H9 (cell line): ENCODE data around the gene NTPCR. TPM values are rescaled to one million over a fixed set of nuclear protein-coding genes. Genes with fewer than 3 reads are reported as not detected.

Source experiments
- DNase-seq: peaks from one replicate; pipeline ENCODE4 v3.0.0-alpha.2; 2017
- H2AFZ ChIP-seq: one replicate; pipeline ENCODE4 v1.6.1; 2013; ENCODE audit warnings: mild to moderate bottlenecking, low read length, control low read depth, moderate library complexity
- H2AK5ac ChIP-seq: 2 replicates; pipeline ENCODE4 v1.6.1; 2013; ENCODE audit warnings: low read length, control low read depth, mixed read lengths; ENCODE audit not compliant: insufficient read length
- H2BK120ac ChIP-seq: one replicate; pipeline ENCODE4 v1.6.1; 2013; ENCODE audit warnings: low read depth, mild to moderate bottlenecking, low read length, control low read depth, inconsistent platforms; ENCODE audit not compliant: poor library complexity, severe bottlenecking
- H2BK12ac ChIP-seq: 2 replicates; pipeline ENCODE4 v1.6.1; 2013; ENCODE audit warnings: low read length, control low read depth, mixed read lengths, low read depth; ENCODE audit not compliant: insufficient read length
- H2BK15ac ChIP-seq: 2 replicates; pipeline ENCODE4 v1.6.1; 2013; ENCODE audit warnings: low read depth, low read length, control low read depth
- H2BK20ac ChIP-seq: one replicate; pipeline ENCODE4 v1.6.1; 2013; ENCODE audit warnings: low read depth, mild to moderate bottlenecking, low read length, control low read depth, inconsistent platforms; ENCODE audit not compliant: poor library complexity, severe bottlenecking
- H2BK5ac ChIP-seq: 2 replicates; pipeline ENCODE4 v1.6.1; 2013; ENCODE audit warnings: low read length, control low read depth, mixed read lengths; ENCODE audit not compliant: insufficient read length
- H3K14ac ChIP-seq: 2 replicates; pipeline ENCODE4 v1.6.1; 2013; ENCODE audit warnings: low read length, control low read depth; ENCODE audit not compliant: insufficient read depth
- H3K18ac ChIP-seq: 2 replicates; pipeline ENCODE4 v1.6.1; 2013; ENCODE audit warnings: low read depth, mild to moderate bottlenecking, mixed read lengths, low read length, control low read depth; ENCODE audit not compliant: insufficient read length
- H3K23ac ChIP-seq: 2 replicates; pipeline ENCODE4 v1.6.1; 2013; ENCODE audit warnings: low read length, control low read depth, mixed read lengths, low read depth; ENCODE audit not compliant: insufficient read length
- H3K23me2 ChIP-seq: 2 replicates; pipeline ENCODE4 v1.6.1; 2013; ENCODE audit warnings: low read depth, mild to moderate bottlenecking, mixed read lengths, low read length, control low read depth; ENCODE audit not compliant: insufficient read length, poor library complexity, severe bottlenecking
- H3K27ac ChIP-seq: 2 replicates; pipeline ENCODE4 v1.5.1; 2013; ENCODE audit warnings: low read length, control low read depth, mixed read lengths, low read depth; ENCODE audit not compliant: insufficient read length
- H3K27me3 ChIP-seq: 2 replicates; pipeline ENCODE4 v1.6.1; 2013; ENCODE audit warnings: low read length, control low read depth, inconsistent platforms; ENCODE audit not compliant: insufficient read depth
- H3K4ac ChIP-seq: 2 replicates; pipeline ENCODE4 v1.6.1; 2013; ENCODE audit warnings: low read depth, mild to moderate bottlenecking, control low read depth, inconsistent platforms, low read length, moderate library complexity
- H3K4me1 ChIP-seq: 2 replicates; pipeline ENCODE4 v1.6.1; 2013; ENCODE audit warnings: low read length, control low read depth, inconsistent platforms; ENCODE audit not compliant: insufficient read depth
- H3K4me2 ChIP-seq: 2 replicates; pipeline ENCODE4 v1.6.1; 2013; ENCODE audit warnings: low read length, control low read depth, mixed read lengths; ENCODE audit not compliant: insufficient read length, insufficient read depth
- H3K56ac ChIP-seq: 2 replicates; pipeline ENCODE4 v1.6.1; 2013; ENCODE audit warnings: low read depth, mild to moderate bottlenecking, mixed read lengths, low read length, control low read depth; ENCODE audit not compliant: insufficient read length
- H3K79me1 ChIP-seq: 2 replicates; pipeline ENCODE4 v1.6.1; 2013; ENCODE audit warnings: low read depth, mild to moderate bottlenecking, moderate library complexity, low read length, control low read depth, inconsistent platforms; ENCODE audit not compliant: insufficient read depth, poor library complexity, severe bottlenecking
- H3K79me2 ChIP-seq: 2 replicates; pipeline ENCODE4 v1.6.1; 2013; ENCODE audit warnings: low read length, control low read depth, inconsistent platforms; ENCODE audit not compliant: insufficient read depth
- H3K9ac ChIP-seq: 2 replicates; pipeline ENCODE4 v1.6.1; 2013; ENCODE audit warnings: low read length, control low read depth, mixed read lengths; ENCODE audit not compliant: insufficient read length; ENCODE audit errors: extremely low read depth
- H3K9me3 ChIP-seq: one replicate; pipeline ENCODE4 v1.6.1; 2013; ENCODE audit warnings: low read depth, low read length, inconsistent platforms; ENCODE audit not compliant: control insufficient read depth
- H3T11ph ChIP-seq: one replicate; pipeline ENCODE4 v1.6.1; 2013; ENCODE audit warnings: mild to moderate bottlenecking, low read length, control low read depth, inconsistent platforms
- H4K20me1 ChIP-seq: one replicate; pipeline ENCODE4 v1.6.1; 2013; ENCODE audit not compliant: control insufficient read depth, insufficient read length, insufficient read depth
- H4K5ac ChIP-seq: 2 replicates; pipeline ENCODE4 v1.6.1; 2013; ENCODE audit warnings: low read depth, mild to moderate bottlenecking, mixed read lengths, low read length, control low read depth; ENCODE audit not compliant: insufficient read length
- H4K8ac ChIP-seq: replicated peaks from 2 replicates; pipeline ENCODE4 v1.6.1; 2013; ENCODE audit warnings: low read length, control low read depth, mixed read lengths, low read depth; ENCODE audit not compliant: insufficient read length
- H4K91ac ChIP-seq: 2 replicates; pipeline ENCODE4 v1.6.1; 2013; ENCODE audit warnings: low read depth, mild to moderate bottlenecking, moderate library complexity, mixed read lengths, low read length, control low read depth; ENCODE audit not compliant: insufficient read length
- H3K27ac Mint-ChIP-seq, 3 experiments: 2 replicates in 2 of 3; 3 replicates in 1 of 3; pipeline ENCODE4 v1.8.0; 2020 to 2021; ENCODE audit warnings: mixed read lengths in 3 of 3, mild to moderate bottlenecking in 1 of 3, moderate library complexity in 1 of 3
- H3K27me3 Mint-ChIP-seq: 2 replicates; pipeline ENCODE4 v1.8.0; 2021; ENCODE audit warnings: low read depth, mild to moderate bottlenecking, moderate library complexity, mixed read lengths
- H3K36me3 Mint-ChIP-seq, 3 experiments: 2 replicates in 2 of 3; 3 replicates in 1 of 3; pipeline ENCODE4 v1.8.0; 2020 to 2021; ENCODE audit warnings: low read depth in 3 of 3, mixed read lengths in 3 of 3; ENCODE audit not compliant: insufficient read depth in 1 of 3
- H3K4me1 Mint-ChIP-seq, 2 experiments: 2 replicates each; pipeline ENCODE4 v1.8.0; 2020; ENCODE audit warnings: mixed read lengths in 2 of 2
- H3K4me3 Mint-ChIP-seq, 2 experiments: 2 replicates in 1 of 2; 3 replicates in 1 of 2; pipeline ENCODE4 v1.8.0; 2020 to 2021; ENCODE audit warnings: mild to moderate bottlenecking in 2 of 2, mixed read lengths in 2 of 2, moderate library complexity in 1 of 2
- H3K9me3 Mint-ChIP-seq, 2 experiments: 2 replicates in 1 of 2; 3 replicates in 1 of 2; pipeline ENCODE4 v1.8.0; 2020; ENCODE audit warnings: mild to moderate bottlenecking in 2 of 2, mixed read lengths in 2 of 2, moderate library complexity in 1 of 2
- WGBS: extraction: QIAGEN DNeasy Blood & Tissue Kit; methylation state at CpG from one replicate; pipeline ENCODE4 v1.1.7; 2013; ENCODE audit warnings: missing lambda C conversion rate, low lambda C conversion rate, mixed read lengths; ENCODE audit not compliant: insufficient read length; ENCODE audit errors: extremely low coverage; 5-methylcytosine and 5-hydroxymethylcytosine counted together
- total RNA-seq: library from RNA; stranded (reverse); gene quantifications from 2 replicates; pipeline ENCODE4 v1.2.1, GENCODE V29; 2021
- TF ChIP-seq, protein P1 (sequence below): fragments of 200-600 bp; sonication (generic); conservative IDR thresholded peaks from 3 replicates; pipeline ENCODE4 v1.8.0; 2021; ENCODE audit warnings: antibody characterized with exemption, mild to moderate bottlenecking

Gene NTPCR
- total RNA-seq, 1 experiment from 2014 or later, result 87.4 TPM

DNA sequence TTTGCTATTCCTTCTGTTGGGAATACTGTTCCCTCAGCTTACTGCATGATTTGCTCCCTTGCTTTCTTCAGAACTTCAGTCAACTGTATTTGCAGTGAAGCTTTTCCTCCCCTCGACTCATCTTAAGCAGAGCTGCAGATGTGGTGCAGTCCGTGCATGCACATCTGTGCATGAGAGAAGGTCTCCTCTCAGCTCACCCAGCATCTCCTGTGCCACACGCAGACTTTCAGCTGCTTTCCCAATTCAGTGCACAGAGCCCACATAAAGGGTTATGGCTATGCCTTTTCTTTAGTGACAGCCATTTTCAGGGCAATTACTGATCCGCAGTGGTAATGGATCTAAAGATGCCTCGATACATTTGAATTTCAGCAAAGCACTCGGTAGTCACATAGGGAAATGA, 13.5 kb upstream of the NTPCR start:
- Histone ChIP-seq H3K4ac (no peak overlapping the region), H2AFZ (no peak overlapping the region), H3K23me2 (no peaks in the 10 kb centered on the region), H3K23ac (no peak overlapping the region), H3K27me3 (no peaks in the 10 kb centered on the region), H2BK20ac (no peak overlapping the region), H3K79me2 (no peaks in the 10 kb centered on the region), H4K5ac (no peak overlapping the region), H2AK5ac (no peak overlapping the region), H3K9ac (no peak overlapping the region), H3K4me1 (no peaks in the 10 kb centered on the region), H4K20me1 (no peaks in the 10 kb centered on the region), H3T11ph (no peak overlapping the region), H4K8ac (no peak overlapping the region), H3K4me2 (no peak overlapping the region), H4K91ac (no peak overlapping the region), H3K18ac (no peak overlapping the region), H3K79me1 (no peaks in the 10 kb centered on the region), H2BK5ac (no peak overlapping the region), H2BK12ac (no peak overlapping the region), H2BK15ac (no peak overlapping the region), H3K14ac (no peak overlapping the region), H2BK120ac (no peak overlapping the region), H3K56ac (no peak overlapping the region), H3K9me3 (no peaks in the 10 kb centered on the region), H3K27ac (no peak overlapping the region)
- Mint-ChIP-seq H3K4me3 (no peak overlapping the region), H3K9me3 (no peaks in the 10 kb centered on the region), H3K36me3 (no peaks in the 10 kb centered on the region), H3K27ac (no peak overlapping the region; a peak in 1 of 7 replicates), H3K27me3 (peaks cover 5% of the 10 kb centered on the region; the same call in 1 of the 2 replicates), H3K4me1 (no peaks in the 10 kb centered on the region)
- TF ChIP-seq, protein P1, sequence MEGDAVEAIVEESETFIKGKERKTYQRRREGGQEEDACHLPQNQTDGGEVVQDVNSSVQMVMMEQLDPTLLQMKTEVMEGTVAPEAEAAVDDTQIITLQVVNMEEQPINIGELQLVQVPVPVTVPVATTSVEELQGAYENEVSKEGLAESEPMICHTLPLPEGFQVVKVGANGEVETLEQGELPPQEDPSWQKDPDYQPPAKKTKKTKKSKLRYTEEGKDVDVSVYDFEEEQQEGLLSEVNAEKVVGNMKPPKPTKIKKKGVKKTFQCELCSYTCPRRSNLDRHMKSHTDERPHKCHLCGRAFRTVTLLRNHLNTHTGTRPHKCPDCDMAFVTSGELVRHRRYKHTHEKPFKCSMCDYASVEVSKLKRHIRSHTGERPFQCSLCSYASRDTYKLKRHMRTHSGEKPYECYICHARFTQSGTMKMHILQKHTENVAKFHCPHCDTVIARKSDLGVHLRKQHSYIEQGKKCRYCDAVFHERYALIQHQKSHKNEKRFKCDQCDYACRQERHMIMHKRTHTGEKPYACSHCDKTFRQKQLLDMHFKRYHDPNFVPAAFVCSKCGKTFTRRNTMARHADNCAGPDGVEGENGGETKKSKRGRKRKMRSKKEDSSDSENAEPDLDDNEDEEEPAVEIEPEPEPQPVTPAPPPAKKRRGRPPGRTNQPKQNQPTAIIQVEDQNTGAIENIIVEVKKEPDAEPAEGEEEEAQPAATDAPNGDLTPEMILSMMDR, result no peak
- WGBS, result no CpG with 5 or more reads among the region's 6 CpGs
- no peak for DNase-seq
